GM18873 (cell line): Measurements from ENCODE around the gene SNTA1.
A peak's percentile ranks its signal among the peaks of the same experiment; 100 is the strongest.
"Not testable (repeated sequence)": the region's sequence is repeated elsewhere in the genome, so short reads cannot be mapped to it uniquely, and the experiment has no call there.

Experiments used
- ATAC-seq: cut with Tn5 transposase; IDR thresholded peaks from one replicate; pipeline ENCODE4 v1.9.1; 2021; ENCODE audit warnings: mild to moderate bottlenecking, moderate library complexity, moderate number of reproducible peaks; ENCODE audit not compliant: unreplicated experiment, low FRiP score

SNTA1 gene

GRCh38 chr20:33466303-33466646 is 22.7 kb upstream of the SNTA1 start:
- no peak for ATAC-seq

DNA sequence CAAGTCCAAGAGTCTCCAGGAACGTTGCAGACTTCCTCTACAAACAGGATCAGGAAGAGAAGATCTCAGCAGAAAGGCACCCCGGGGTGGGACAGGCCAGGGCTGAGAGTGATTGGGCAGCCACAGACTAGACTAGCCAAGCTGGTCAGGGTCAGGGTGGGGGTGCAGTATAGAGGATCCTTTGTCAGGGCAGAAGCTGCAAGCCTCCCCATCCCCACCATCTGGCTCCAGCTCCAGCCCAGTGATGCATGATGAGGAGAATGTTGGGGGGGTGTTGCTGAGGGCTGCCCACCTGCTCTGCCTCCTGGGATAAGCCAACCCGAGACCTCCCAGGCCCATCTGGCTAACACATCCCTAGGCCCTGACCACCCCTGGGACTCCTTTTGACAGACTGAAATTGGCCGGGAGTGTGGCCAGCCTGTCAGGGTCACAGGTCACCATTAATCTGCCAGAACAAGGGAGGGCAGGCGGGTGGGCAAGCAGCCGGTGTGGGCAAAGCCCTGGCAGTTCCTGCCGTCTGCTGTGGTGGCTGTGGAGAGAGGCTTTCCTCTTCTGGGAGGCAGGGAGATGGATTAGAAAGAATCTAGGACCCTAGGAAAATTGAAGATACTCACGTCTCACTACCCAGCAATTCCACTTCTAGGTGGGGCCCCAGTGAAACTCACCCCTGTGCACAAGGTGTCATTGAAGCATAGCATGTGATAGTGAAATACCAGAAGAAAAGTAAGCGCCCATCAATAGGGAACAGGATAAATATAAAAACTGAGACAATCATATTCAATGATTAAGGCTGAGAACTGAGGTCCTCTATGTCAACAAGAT is 22.1 kb upstream of the SNTA1 start:
- ATAC-seq: no peak

GRCh38 chr20:33464759-33465158 is 21.2 kb upstream of the SNTA1 start:
- not testable (repeated sequence) for ATAC-seq

GRCh38 chr20:33463332-33464101 is 20.0 kb upstream of the SNTA1 start:
- no peak for ATAC-seq

DNA sequence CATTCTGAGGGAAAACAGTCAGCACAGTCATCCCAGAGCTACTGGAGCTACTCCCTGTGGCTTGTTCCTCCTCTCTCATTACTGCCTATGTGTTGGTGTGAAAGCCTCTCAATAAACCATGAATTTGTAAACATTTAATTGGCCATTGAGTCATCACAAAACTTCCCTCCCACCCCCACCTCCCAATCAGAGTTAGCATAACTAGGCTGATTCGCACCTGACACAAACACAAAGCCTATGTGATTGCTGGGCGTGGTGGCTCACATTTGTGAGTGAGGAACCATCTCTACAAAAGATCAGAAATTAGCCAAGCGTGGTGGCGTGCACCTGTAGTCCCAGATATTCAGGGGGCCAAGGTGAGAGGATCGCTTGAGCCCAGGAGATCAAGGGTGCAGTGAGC is 17.1 kb upstream of the SNTA1 start:
- ATAC-seq: no peak

GRCh38 chr20:33459599-33459998 is 16.0 kb upstream of the SNTA1 start:
- ATAC-seq: no peak

DNA sequence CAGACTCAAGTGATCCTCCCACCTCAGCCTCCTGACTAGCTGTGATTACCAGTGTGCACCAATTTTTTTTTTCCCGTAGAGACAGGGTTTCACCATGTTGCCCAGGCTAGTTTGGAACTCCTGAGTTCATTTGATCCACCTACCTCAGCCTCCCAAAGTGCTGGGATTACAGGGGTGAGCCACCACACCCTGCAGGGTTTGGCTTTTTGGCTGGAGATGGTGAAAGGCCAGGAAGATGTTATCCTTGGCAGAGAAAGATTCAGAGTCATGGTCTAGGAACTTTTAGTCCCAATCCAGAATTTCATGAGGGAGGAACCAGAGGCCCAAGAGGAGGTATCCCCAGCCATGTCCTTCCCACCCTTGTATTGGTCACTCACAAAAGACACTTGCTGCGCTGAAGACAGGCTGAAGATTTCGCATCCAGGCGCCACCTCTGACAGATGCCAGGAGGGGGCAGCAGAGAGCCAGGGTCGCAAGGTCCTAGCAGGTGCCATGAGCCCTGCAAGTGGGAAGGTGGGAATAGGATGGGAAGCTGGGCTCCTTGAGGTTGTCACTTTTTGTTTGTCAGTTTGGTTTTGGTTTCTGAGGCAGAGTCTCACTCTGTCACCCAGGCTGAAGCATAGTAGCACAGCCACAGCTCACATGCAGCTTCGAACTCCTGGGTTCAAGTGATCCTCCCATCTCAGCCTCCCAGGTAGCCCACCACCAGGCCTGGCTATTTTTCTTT is 13.5 kb upstream of the SNTA1 start:
- ATAC-seq: peak; percentile 42

DNA sequence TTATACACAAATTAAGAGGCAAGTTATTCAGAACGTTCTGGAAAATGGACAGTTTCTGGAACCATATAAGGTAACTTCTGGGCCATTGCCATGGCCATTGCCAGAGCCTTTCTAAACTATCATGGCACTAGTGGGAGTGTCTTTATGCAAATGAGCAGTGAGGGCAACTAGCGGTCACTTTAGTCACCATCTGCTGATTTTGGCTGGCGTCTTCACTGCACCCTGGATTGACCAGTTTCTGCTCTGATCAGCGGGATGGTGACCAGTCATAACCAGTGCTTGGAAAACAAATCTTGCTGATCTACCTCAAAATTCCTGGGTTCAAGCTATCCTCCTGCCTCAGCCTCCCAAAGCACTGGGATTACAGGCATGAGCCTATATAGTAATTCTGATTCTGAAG is 7.3 kb upstream of the SNTA1 start:
- no peak for ATAC-seq

DNA sequence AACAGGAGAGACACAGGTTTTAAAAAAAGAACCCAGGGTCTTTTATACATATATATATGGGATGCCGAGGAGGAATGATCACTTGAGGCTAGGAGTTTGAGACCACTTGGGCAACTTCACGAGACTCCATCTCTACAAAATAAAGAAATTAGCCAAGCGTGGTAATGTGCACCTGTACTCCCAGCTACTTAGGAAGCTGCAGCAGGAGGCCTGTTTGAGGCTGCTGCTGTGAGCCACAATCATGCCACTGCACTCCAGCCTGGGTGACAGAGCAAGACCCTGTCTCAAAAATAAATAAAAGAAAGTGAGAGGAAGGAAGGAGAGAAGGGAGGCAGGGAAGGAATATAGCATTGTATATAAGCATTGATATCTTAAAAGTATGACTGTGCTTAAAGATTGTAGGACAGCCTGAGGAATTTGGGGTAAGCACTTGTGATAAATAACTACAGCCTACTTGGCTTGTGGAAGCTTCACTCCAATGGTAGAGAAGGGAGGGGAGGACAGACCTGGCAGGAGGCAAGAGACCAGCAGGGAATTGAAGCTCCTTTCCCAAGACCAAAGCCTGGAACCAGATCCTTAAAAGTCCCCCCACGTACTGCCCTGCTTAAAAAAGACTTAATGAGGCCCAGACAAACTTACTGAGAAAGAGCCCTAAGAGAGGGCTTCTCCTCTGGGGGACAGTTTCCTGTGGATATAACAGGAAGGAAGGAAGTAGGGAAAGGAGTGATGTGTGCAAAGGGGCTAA is 2.5 kb upstream of the SNTA1 start:
- ATAC-seq: no peak

- ATAC-seq: no peak
Observed at GRCh38 chr20:33444797-33445560, 1.4 kb upstream of the SNTA1 start.

- ATAC-seq: no peak
Observed at GRCh38 chr20:33443006-33443511, 504 bp downstream of the SNTA1 start.

GRCh38 chr20:33442136-33443005 is 1.2 kb downstream of the SNTA1 start:
- no peak for ATAC-seq

DNA sequence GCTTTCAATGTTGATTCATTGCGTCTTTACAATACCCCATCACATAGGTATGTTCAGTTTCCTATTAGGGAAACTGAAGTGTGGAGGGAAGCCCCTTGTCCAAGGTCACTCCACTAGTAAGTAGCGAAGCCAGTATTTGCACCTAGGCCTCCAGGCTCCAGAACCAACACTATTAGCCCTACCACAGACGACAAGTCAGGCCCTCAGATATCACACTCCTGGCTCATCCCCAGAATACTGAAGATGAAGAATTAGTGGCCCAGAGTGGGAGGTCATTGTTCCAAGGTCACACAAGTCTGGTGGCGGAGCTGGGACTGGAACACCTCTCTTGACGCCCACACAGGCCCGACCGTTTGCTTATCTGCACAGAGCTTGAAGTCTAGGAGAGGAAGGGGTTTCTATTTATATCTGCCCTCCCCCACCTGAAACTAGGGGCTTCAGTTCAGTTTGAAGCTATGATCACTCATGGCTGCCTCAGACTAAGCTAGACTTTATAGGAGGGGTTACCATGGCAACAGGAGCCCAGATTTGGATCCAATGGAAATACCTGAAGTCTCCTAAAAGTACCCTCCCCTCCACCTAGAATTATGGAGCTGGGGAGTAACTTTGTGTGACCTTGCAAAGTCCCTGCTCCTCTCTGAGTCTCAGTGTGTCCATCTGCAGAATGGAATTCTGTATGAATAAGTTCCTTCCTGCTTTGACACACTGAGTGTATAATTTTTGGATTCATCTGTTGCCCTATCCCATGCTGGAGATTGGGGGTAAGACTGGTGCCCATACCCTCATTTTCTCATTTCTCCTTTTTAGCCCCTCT is 2.2 kb downstream of the SNTA1 start:
- ATAC-seq: no peak

DNA sequence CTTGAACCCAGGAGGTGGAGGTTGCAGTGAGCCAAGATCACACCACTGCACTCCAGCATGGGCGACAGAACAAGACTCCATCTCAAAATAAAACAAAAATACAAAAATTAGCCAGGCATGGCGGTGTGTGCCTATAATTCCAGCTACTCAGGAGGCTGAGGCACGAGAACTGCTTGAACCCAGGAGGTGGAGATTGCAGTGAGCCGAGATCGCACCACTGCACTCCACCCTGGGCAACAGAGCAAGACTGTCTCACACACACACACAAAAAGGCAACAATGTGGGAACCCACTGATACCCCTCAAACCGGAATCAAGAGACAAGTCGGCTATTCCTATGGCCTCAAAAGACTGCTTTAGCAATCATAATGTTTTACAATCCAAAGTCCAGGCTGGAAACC is 3.0 kb downstream of the SNTA1 start:
- ATAC-seq: not testable (repeated sequence)

GRCh38 chr20:33438481-33438880 is 5.1 kb downstream of the SNTA1 start:
- no peak for ATAC-seq

DNA sequence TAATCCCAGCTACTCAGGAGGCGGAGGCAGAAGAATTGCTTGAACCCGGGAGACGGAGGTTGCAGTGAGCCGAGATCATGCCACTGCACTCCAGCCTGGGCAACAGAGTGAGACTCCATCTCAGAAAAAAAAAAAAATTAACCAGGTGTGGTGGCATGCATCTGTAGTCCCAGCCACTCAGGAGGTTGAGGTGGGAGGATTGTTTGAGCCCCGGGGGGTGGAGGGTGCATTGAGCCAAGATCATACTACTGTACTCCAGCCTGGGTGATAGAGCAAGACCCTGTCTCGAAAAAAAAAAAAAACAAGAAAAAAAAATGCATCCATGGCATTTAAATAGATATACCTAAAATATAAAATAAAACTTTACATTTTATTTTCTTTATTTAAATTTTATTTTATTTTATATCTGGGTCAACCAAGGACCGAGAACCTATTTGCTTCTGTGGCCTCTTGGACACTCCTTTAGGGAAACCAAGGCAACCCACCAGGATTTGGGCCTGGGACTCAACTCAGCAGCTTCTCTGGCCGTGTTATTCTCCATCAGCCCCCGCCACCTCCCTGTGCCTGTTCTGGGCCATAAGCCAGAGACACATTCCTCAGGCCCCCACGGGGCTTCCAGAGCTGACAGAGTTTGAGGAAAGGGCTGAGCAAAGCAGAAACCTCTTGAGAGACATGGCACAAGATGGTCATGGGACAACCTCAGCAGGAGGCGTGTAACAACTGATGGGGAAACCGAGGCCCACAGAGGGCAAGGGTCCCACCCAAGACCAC is 6.2 kb downstream of the SNTA1 start:
- ATAC-seq: no peak

DNA sequence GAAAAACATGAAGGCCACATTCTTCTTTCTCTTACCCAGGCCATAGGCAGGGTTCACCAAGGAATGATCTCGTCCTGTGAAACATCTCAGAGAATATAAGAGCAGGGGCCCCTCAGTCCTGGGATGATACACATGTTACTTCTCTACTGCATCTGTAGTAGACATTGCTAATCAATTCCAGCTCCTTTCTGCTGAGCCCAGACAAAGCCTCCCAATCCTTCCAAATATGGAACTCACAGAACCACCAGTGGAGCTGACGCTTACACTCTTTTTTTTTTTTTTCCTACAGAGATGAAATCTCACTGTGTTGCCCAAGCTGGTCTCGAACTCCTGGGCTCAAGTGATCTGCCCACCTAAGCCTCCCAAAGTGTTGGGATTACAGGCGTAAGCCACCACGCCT is 9.1 kb downstream of the SNTA1 start:
- ATAC-seq: no peak
